M059J (cell line): ENCODE results near the gene C6orf52. TPM values are rescaled to one million over a fixed set of nuclear protein-coding genes. Genes with fewer than 3 reads are reported as not detected.
A peak's percentile ranks its signal among the peaks of the same experiment; 100 is the strongest.

ENCODE experiments used
- DNase-seq: peaks from one replicate; pipeline ENCODE4 v3.0.0-alpha.2; 2012; ENCODE audit warnings: low read depth
- total RNA-seq: library from RNA; depleted of rRNA; stranded (reverse); fragments of >200 nt; shearing (Covaris generic); gene quantifications from 2 replicates; pipeline ENCODE4 v1.2.3, GENCODE V29; 2014; rRNA removed

The C6orf52 gene
- total RNA-seq, 1 experiment from 2014 or later = 0.32 TPM

DNA sequence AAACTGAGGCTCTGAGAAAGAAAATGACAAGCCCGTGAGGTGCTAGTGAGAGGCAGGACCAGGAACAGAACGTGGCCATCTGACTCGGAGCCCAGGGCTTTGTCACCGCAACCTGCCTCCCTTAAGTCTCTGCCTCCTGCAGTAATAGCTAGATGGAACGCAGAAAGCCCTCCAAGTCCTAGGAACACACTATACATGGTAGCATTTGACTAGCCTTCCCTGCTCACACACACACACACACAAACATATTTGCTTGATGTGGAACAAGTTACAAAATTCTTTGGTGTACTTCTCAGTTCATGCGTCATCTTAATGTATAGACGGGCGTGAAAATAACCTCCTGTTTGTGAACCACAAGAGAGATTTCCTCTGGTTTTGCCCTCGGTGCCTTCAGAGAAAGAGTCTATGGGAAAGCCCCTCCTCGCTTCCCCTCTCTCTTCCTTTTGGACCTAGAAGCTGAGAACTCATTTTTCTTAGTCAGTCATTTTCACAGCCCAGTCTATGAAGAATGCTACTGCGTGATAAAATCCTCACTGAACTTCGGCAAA lies 38.8 kb downstream of the C6orf52 start:
- DNase-seq = no peak

DNA sequence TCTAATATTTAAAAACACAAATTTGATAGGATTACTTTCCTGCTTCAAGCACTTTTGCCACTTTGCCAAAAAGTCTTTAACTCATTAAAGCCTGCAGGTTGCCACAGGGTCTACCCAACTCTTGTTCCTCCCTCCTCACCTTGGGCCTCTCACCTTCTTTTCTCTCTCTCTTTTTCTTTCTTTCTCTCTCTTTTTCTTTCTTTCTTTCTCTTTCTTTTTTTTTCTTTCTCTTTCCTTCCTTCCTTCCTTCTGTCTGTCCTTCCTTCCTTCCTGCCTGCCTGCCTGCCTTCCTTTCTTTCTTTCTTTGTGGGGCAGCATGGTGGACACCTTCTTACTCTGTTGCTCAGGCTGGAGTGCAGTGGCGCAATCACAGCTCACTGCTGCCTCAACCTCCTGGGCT lies 50.2 kb downstream of the C6orf52 start:
- DNase-seq = no peak

DNA sequence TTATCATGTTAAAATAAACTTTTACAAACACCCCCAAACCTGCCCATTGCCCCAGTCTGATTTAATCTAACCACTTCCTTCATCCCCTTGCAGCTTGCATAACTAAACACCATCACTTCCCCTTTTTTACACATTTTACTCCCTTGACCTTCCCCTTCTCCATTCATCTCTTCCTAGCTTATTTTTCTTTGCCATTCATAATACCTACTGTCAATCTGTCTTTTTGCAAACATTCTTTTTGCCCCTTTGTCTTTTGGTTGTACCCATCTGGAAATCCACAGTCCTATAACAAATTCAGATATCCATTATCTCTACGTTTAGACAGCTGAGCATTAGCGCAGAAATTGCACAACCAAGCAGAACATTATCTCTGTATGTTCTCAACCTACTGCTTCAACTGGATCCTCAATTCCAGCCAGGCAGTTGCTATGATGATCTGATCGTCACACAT lies 51.2 kb downstream of the C6orf52 start:
- no peak for DNase-seq

DNA sequence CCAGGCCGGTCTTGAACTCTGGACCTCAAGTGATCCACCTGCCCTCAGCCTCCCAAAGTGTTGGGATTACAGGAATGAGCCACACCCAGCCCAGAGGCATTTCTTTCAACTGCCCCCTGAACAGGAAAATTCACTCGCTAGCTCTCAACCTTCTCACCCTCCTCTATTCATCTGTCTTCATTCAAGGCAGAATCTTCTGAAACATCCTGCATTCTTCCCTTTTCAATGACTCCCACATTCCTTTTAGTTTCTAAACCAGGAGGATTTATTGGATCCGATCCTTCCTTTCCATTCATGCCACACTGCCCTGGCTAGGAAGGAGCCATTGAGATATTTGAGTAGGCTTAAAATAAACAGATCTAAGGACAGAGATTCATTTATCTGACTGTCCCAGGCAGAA lies 52.9 kb downstream of the C6orf52 start:
- DNase-seq = no peak

DNA sequence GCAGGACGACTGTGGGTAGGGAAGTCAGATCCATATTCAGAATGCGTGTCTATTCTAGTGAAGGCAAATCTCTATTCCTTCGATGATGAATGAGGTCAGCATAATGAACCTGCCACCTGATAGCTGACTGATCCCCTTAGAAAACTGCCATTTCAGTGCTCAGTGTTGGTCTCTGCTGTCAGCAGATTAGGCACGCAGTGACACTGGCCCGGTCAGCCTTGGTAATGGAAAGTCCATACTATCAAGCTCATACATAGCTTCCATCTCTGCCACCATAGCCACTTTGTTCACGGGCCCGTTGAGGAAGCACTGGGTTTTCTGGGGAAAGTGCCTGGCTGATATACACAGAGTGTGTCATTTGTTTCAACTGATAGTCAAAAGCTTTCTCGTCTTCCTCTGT lies 54.0 kb downstream of the C6orf52 start:
- no peak for DNase-seq

DNA sequence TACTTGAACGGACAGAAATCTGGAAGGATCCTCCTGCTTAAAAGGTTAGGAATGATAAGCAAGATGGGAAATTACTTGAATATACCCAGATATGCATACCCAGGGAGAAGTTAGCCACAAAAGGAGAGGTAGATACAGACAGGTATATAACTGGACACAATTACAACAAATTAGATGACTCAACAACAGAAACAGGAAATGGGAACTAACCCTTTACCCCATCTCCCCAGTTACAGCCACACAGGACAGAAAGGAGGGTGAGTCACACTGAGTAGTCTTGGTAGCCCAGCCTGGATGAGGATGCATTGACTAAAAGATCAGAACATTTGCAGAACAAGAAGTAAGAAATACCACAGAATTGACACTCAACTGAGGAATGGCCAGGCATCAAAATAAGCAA lies 61.2 kb downstream of the C6orf52 start:
- DNase-seq = peak; percentile 98

DNA sequence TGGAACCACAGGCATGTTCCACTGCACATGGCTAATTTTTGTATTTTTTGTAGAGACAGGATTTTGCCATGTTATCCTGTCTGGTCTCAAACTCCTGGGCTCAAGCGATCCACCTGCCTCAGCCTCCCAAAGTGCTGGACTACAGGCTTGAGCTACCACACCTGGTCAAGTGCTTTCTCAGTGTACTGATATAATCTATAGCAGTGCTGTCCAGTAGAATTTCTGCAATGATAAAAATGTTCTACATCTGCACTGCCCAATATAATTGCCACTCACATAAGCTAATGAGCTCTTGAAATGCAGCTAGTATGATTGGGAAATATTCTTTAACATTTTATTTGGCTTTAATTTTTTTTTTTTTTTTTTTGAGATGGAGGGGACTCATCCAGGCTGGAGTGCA lies 64.2 kb downstream of the C6orf52 start:
- DNase-seq = no peak

DNA sequence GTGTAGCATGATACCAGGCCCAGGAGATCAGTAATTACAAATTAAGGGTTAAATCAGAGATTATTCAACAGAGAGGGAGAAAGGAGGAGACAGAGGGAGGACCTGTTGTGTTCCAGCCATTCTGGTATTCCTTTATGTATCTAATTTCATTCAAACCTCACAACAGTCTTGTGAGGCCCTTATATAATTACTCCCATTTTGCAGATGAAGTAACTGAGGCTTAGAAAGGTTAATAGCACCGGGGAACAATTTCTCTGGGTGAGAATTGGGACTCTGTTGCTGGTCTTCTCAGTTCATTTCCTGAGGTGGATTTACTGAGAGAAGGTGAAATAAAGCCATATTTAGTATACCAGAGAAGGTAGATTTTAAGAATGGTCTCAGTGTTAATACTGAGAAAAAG lies 66.6 kb downstream of the C6orf52 start:
- no peak for DNase-seq

DNA sequence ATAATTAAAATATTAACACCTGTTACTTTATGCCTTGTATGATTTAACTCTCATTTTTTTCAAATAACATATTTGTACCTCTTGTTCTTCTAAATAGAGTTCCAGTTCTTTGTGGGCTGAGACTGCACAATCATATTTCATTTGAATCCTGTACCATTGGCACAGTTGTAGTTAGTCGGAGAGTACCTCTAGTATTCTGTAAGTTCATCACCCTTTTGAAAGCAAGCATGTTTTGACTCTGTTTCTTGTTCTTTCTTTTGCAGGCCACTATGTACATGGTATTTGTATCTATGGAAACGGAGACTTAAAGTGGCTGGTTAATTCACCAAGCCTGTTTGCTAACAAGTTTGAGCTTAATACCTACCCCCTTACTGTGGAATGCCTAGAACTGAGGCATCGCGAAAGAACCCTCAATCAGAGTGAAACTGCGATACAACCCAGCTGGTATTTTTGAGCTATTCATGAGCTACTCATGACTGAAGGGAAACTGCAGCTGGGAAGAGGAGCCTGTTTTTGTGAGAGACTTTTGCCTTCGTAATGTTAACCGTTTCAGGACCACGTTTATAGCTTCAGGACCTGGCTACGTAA lies 68.2 kb downstream of the C6orf52 start:
- no peak for DNase-seq

DNA sequence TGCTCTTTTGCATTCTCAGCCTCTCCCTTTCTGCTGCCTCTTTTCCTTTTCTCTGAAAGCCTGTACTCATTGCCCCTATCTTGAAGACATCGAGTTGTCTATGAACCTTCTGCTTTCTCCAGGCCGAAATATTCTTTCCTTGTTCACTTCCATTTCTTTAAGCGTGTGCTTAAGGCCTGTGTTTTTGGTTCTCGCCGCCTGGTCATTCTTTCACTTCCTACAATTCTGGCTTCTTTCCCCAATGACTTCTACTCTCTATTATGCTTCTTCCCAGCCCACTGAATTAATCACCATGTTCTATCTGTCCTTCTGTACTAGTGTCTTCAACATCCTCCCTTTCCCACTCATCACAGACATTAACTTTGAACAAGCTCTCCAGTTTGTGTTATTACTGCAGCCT lies 69.6 kb downstream of the C6orf52 start:
- no peak for DNase-seq

DNA sequence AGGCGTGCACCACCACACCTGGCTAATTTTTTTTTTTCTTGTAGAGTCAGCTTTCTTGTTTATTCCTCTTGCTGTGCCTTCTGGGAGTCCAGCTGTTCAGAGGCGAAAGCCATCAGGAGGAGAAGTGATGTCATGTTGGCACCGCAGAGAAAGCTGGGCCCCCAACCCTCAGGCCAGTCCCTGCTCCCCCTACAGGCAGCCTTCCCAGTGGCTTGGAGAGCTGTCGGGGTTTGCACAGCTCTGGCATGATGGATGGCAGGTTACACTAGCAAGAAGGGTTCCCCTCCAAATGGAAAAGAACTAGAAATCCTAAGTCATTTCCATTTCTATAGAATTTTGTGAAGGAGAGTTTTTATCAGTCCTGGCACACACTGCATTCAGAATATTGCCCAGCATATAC lies 72.6 kb downstream of the C6orf52 start:
- no peak for DNase-seq

Other genes starting within 250 kb of the C6orf52 start
- 22.2 and 22.5 TPM in 2 replicates for gene GCNT2, start 173.3 kb downstream of the C6orf52 start, total RNA-seq
- 32.1 and 34.6 TPM in 2 replicates for gene PAK1IP1, start 356 bp upstream of the C6orf52 start, total RNA-seq
- gene TMEM14C, start 28.5 kb upstream of the C6orf52 start, total RNA-seq = 158 and 204 TPM in 2 replicates
- 176 and 207 TPM in 2 replicates for gene TMEM14B, start 53.2 kb upstream of the C6orf52 start, total RNA-seq
- 0.20 and 0.44 TPM in 2 replicates for gene MAK, start 143.9 kb upstream of the C6orf52 start, total RNA-seq
- not detected in 2 replicates for gene GCM2, start 187.4 kb upstream of the C6orf52 start, total RNA-seq
- gene SYCP2L, start 192.4 kb upstream of the C6orf52 start, total RNA-seq = not detected in 2 replicates